Naive thymus-derived CD4-positive, alpha-beta T cell (primary cell): ENCODE measurements around the gene PIP5K1B. TPM values are rescaled to one million over a fixed set of nuclear protein-coding genes. Genes with fewer than 3 reads are reported as not detected.
A peak's percentile ranks its signal among the peaks of the same experiment; 100 is the strongest.

ENCODE experiments used
- ATAC-seq: fragments of 150-1000 bp; cut with Tn5 transposase; 2 replicates; pipeline ENCODE4 v1.10.0; 2021; ENCODE audit warnings: mild to moderate bottlenecking, moderate library complexity
- CTCF ChIA-PET: fragments of 350-600 bp; sonication (Branson Sonifier 250); formaldehyde crosslinking; loops from one replicate; lab custom pipeline; 2021; ENCODE audit warnings: antibody characterized with exemption; lab: Charles Lee
- POLR2A ChIA-PET: fragments of 350-600 bp; sonication (Branson Sonifier 250); formaldehyde crosslinking; loops from one replicate; lab custom pipeline; 2021; ENCODE audit warnings: antibody characterized with exemption, inconsistent platforms; lab: Charles Lee
- DNase-seq, 9 donors: peaks; one replicate each; pipeline versions ENCODE4 v3.0.0 to v3.0.0-alpha.2; 2020 to 2022; ENCODE audit warnings: mixed read lengths in 1 of 9
- H3K27ac ChIP-seq: one replicate; pipeline ENCODE4 v1.7.0; 2013; ENCODE audit warnings: mild to moderate bottlenecking, low read depth, low read length, moderate library complexity
- H3K27me3 ChIP-seq, 2 donors: one replicate each; pipeline ENCODE4 v1.7.0; 2013; ENCODE audit warnings: low read length in 2 of 2, mild to moderate bottlenecking in 2 of 2, moderate library complexity in 2 of 2; ENCODE audit not compliant: control insufficient read depth in 2 of 2, insufficient read depth in 2 of 2
- H3K36me3 ChIP-seq, 3 experiments: 1 replicate in 2 of 3; 2 replicates in 1 of 3; pipeline ENCODE4 v1.7.0; 2013; ENCODE audit warnings: low read length in 3 of 3, mild to moderate bottlenecking in 3 of 3, moderate library complexity in 1 of 3; ENCODE audit not compliant: insufficient read depth in 3 of 3, control insufficient read depth in 2 of 3
- H3K4me1 ChIP-seq, 2 donors: one replicate each; pipeline ENCODE4 v1.7.0; 2013; ENCODE audit warnings: low read length in 2 of 2, mild to moderate bottlenecking in 2 of 2, moderate library complexity in 1 of 2; ENCODE audit not compliant: control insufficient read depth in 2 of 2, insufficient read depth in 2 of 2
- H3K4me3 ChIP-seq: 2 replicates; pipeline ENCODE4 v1.7.0; 2013; ENCODE audit warnings: mild to moderate bottlenecking, low read length
- H3K9me3 ChIP-seq, 3 experiments: 1 replicate in 2 of 3; 2 replicates in 1 of 3; pipeline ENCODE4 v1.7.0; 2013; ENCODE audit warnings: low read length in 3 of 3; ENCODE audit not compliant: control insufficient read depth in 2 of 3
- H3K27ac Mint-ChIP-seq, 9 donors: one replicate each; pipeline ENCODE4 v1.8.0; 2020 to 2022; ENCODE audit warnings: mixed read lengths in 9 of 9, mild to moderate bottlenecking in 8 of 9, moderate library complexity in 5 of 9, inconsistent platforms in 2 of 9
- H3K27me3 Mint-ChIP-seq, 5 donors: one replicate each; pipeline ENCODE4 v1.8.0; 2021 to 2022; ENCODE audit warnings: mixed read lengths in 5 of 5, mild to moderate bottlenecking in 1 of 5
- H3K36me3 Mint-ChIP-seq, 5 donors: one replicate each; pipeline ENCODE4 v1.8.0; 2020 to 2022; ENCODE audit warnings: mixed read lengths in 5 of 5, mild to moderate bottlenecking in 3 of 5, inconsistent platforms in 1 of 5
- H3K4me1 Mint-ChIP-seq, 7 donors: one replicate each; pipeline ENCODE4 v1.8.0; 2020 to 2022; ENCODE audit warnings: mixed read lengths in 7 of 7, mild to moderate bottlenecking in 3 of 7, inconsistent platforms in 1 of 7
- H3K4me3 Mint-ChIP-seq, 10 donors: one replicate each; pipeline ENCODE4 v1.8.0; 2020 to 2022; ENCODE audit warnings: mild to moderate bottlenecking in 10 of 10, mixed read lengths in 10 of 10, moderate library complexity in 6 of 10, inconsistent platforms in 2 of 10
- H3K9me3 Mint-ChIP-seq, 11 donors: one replicate each; pipeline ENCODE4 v1.8.0; 2020 to 2022; ENCODE audit warnings: mixed read lengths in 11 of 11, mild to moderate bottlenecking in 4 of 11, inconsistent platforms in 1 of 11, moderate library complexity in 1 of 11
- intact Hi-C, 2 donors: fragments of 100-400 bp; cut with micrococcal nuclease; formaldehyde crosslinking; loops; one replicate each; pipeline ENCODE4 v1.15.1; 2023
- polyA plus RNA-seq, 2 donors: library from polyadenylated mRNA; unstranded; fragments of 300-500 nt; fragmentation: Illumina TruSeq; gene quantifications; one replicate each; pipeline ENCODE4 v1.2.3, GENCODE V29; 2021
- total RNA-seq, 6 experiments: library from RNA in 5 of 6; stranded (reverse) in 5 of 6; gene quantifications; 1 replicate in 5 of 6; 2 replicates in 1 of 6; pipeline ENCODE4 v1.2.3 and lab custom pipeline; 2021 to 2026

Gene PIP5K1B
- total and polyA plus RNA-seq, 7 experiments from 2014 or later: 0.08 to 4.2 (median 0.54) TPM

GRCh38 chr9:68793605-68794343 is 88.7 kb downstream of the PIP5K1B start:
- Mint-ChIP-seq H3K4me1 (peaks cover 0 to 7% (median 0%) of the 10 kb centered on the region in 7 donors), H3K27me3 (peaks cover 0 to 8% (median 0%) of the 10 kb centered on the region in 5 donors), H3K4me3 (no peak overlapping the region), H3K27ac (no peak overlapping the region), H3K9me3 (no peaks in the 10 kb centered on the region), H3K36me3 (no peaks in the 10 kb centered on the region)
- CTCF ChIA-PET: no interaction called here
- no peaks in the 10 kb centered on the region for H3K9me3 ChIP-seq
- no peak overlapping the region for H3K4me3 ChIP-seq
- ATAC-seq: peak; percentile 38
- intact Hi-C loops: loop anchor here in 1 of 2 donors (2.0 kb wide), 1 partner anchor 15 kb away; no protein-coding TSS in a partner anchor
- H3K4me1 ChIP-seq: no peaks in the 10 kb centered on the region
- no peak for DNase-seq
- POLR2A ChIA-PET: no interaction called here
- no peaks in the 10 kb centered on the region for H3K27me3 ChIP-seq
- H3K27ac ChIP-seq: no peak overlapping the region
- H3K36me3 ChIP-seq: no peaks in the 10 kb centered on the region

DNA sequence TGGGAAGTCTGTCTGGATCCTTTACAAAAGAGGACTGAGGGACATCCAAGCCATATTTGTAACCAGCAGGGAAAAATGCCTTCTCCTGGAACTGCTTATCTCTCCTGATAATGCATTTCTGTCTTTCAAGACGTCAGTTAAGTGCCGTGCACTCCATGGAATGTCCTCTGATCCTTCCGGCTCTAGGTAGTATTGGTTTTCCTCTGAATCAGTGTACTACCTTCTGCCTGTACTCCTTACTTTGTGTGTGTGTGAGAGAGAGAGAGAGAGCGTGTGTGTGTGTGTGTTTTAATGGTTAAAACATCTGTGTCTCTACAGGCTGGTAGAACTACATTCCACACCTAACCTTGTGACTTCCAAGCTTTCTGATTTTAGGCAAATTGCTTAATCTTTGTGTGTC is 89.9 kb downstream of the PIP5K1B start:
- intact Hi-C loops: no loop called here

GRCh38 chr9:68795411-68795810 is 90.4 kb downstream of the PIP5K1B start:
- H3K4me3 Mint-ChIP-seq: no peak overlapping the region
- CTCF ChIA-PET: interaction anchor here (0.8 kb wide), 1 partner anchor 95 kb away, joined by 3 read pairs; no protein-coding TSS in a partner anchor
- no peak for DNase-seq
- H3K27ac Mint-ChIP-seq: no peak overlapping the region
- peaks cover 0 to 8% (median 0%) of the 10 kb centered on the region in 5 donors for H3K27me3 Mint-ChIP-seq
- H3K4me1 ChIP-seq: no peaks in the 10 kb centered on the region
- no peaks in the 10 kb centered on the region for H3K9me3 Mint-ChIP-seq
- no peaks in the 10 kb centered on the region for H3K9me3 ChIP-seq
- intact Hi-C loops: no loop called here
- no peaks in the 10 kb centered on the region for H3K36me3 Mint-ChIP-seq
- POLR2A ChIA-PET: interaction anchor here (0.7 kb wide), 1 partner anchor 43 kb away, joined by 3 read pairs; no protein-coding TSS in a partner anchor
- no peak for ATAC-seq
- peaks cover 0 to 8% (median 0%) of the 10 kb centered on the region in 7 donors for H3K4me1 Mint-ChIP-seq
- H3K4me3 ChIP-seq: no peak overlapping the region
- H3K27me3 ChIP-seq: no peaks in the 10 kb centered on the region
- H3K36me3 ChIP-seq: no peaks in the 10 kb centered on the region
- H3K27ac ChIP-seq: no peak overlapping the region

More for the DNA sequence above, 89.9 kb downstream of the PIP5K1B start:
- Mint-ChIP-seq H3K4me3 (no peak overlapping the region), H3K4me1 (peaks cover 0 to 8% (median 0%) of the 10 kb centered on the region in 7 donors), H3K27me3 (peaks cover 0 to 8% (median 0%) of the 10 kb centered on the region in 5 donors), H3K9me3 (no peaks in the 10 kb centered on the region), H3K27ac (no peak overlapping the region), H3K36me3 (no peaks in the 10 kb centered on the region)
- DNase-seq (no peak), ATAC-seq (no peak)
- H3K27me3 ChIP-seq: no peaks in the 10 kb centered on the region
- H3K27ac ChIP-seq: no peak overlapping the region
- no peaks in the 10 kb centered on the region for H3K9me3 ChIP-seq
- no peaks in the 10 kb centered on the region for H3K4me1 ChIP-seq
- H3K36me3 ChIP-seq: no peaks in the 10 kb centered on the region
- ChIA-PET POLR2A (interaction anchor here (0.7 kb wide), 1 partner anchor 44 kb away, joined by 3 read pairs; no protein-coding TSS in a partner anchor), CTCF (interaction anchor here (0.8 kb wide), 1 partner anchor 96 kb away, joined by 3 read pairs; no protein-coding TSS in a partner anchor)
- no peak overlapping the region for H3K4me3 ChIP-seq

- ChIA-PET CTCF (no interaction called here), POLR2A (no interaction called here)
- no peak overlapping the region for H3K27ac Mint-ChIP-seq
- no peaks in the 10 kb centered on the region for H3K9me3 Mint-ChIP-seq
- DNase-seq (no peak), ATAC-seq (no peak)
- H3K36me3 Mint-ChIP-seq: no peaks in the 10 kb centered on the region
- peaks cover 0 to 8% (median 0%) of the 10 kb centered on the region in 5 donors for H3K27me3 Mint-ChIP-seq
- peaks cover 0 to 8% (median 0%) of the 10 kb centered on the region in 7 donors for H3K4me1 Mint-ChIP-seq
- no peaks in the 10 kb centered on the region for H3K9me3 ChIP-seq
- H3K27ac ChIP-seq: no peak overlapping the region
- H3K4me3 Mint-ChIP-seq: no peak overlapping the region
- H3K27me3 ChIP-seq: no peaks in the 10 kb centered on the region
- H3K4me1 ChIP-seq: no peaks in the 10 kb centered on the region
- no peaks in the 10 kb centered on the region for H3K36me3 ChIP-seq
- no peak overlapping the region for H3K4me3 ChIP-seq
- intact Hi-C loops: no loop called here
These were observed 92.1 kb downstream of the PIP5K1B start for GRCh38 chr9:68797116-68797515.

- Mint-ChIP-seq H3K9me3 (no peaks in the 10 kb centered on the region), H3K4me1 (peaks cover 0 to 8% (median 0%) of the 10 kb centered on the region in 7 donors), H3K4me3 (no peak overlapping the region), H3K27ac (peak overlapping the region in 1 of 9 donors; percentile 9), H3K27me3 (peaks cover 0 to 8% (median 0%) of the 10 kb centered on the region in 5 donors), H3K36me3 (no peaks in the 10 kb centered on the region)
- Histone ChIP-seq H3K27me3 (no peaks in the 10 kb centered on the region), H3K9me3 (no peaks in the 10 kb centered on the region), H3K4me3 (no peak overlapping the region), H3K36me3 (no peaks in the 10 kb centered on the region), H3K27ac (no peak overlapping the region), H3K4me1 (no peaks in the 10 kb centered on the region)
- ChIA-PET CTCF (interaction anchor here (0.6 kb wide), 1 partner anchor 214 kb away, joined by 3 read pairs; no protein-coding TSS in a partner anchor), POLR2A (no interaction called here)
- ATAC-seq: no peak
- no peak for DNase-seq
- intact Hi-C loops: no loop called here
These were observed 93.4 kb downstream of the PIP5K1B start for GRCh38 chr9:68798423-68798822.

DNA sequence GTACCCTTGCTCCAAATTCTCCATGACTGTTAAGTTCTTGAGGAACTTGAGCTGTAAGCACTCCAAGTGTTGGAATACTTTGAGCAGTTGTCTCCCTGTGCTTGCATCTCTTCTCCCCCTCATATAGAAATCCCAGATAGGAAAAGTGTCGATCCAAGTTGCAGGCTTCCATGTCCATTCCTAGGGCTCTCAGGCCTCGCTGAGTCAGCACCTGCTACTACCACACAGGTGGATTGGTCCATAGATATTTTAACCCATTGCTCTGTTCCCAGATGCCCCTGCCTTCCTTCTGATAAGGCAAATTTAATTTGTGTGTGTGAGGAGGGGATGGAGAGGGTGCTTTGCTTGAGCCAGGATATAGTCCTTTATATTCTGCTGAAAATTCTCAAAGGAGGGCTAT is 95.8 kb downstream of the PIP5K1B start:
- Histone ChIP-seq H3K9me3 (no peaks in the 10 kb centered on the region), H3K27me3 (no peaks in the 10 kb centered on the region), H3K36me3 (no peaks in the 10 kb centered on the region), H3K4me1 (no peaks in the 10 kb centered on the region), H3K4me3 (no peak overlapping the region), H3K27ac (no peak overlapping the region)
- peaks cover 0 to 11% (median 0%) of the 10 kb centered on the region in 7 donors for H3K4me1 Mint-ChIP-seq
- no peak for ATAC-seq
- H3K36me3 Mint-ChIP-seq: no peaks in the 10 kb centered on the region
- ChIA-PET POLR2A (no interaction called here), CTCF (no interaction called here)
- intact Hi-C loops: loop anchor here in 1 of 2 donors (10.0 kb wide), 1 partner anchor 46 kb away; no protein-coding TSS in a partner anchor
- no peak overlapping the region for H3K4me3 Mint-ChIP-seq
- DNase-seq: no peak
- no peak overlapping the region for H3K27ac Mint-ChIP-seq
- peaks cover 0 to 8% (median 0%) of the 10 kb centered on the region in 5 donors for H3K27me3 Mint-ChIP-seq
- no peaks in the 10 kb centered on the region for H3K9me3 Mint-ChIP-seq
